Measurements from ENCODE around the gene GNA14. TPM values are rescaled to one million over a fixed set of nuclear protein-coding genes. Genes with fewer than 3 reads are reported as not detected.
"Not testable (repeated sequence)": the region's sequence is repeated elsewhere in the genome, so short reads cannot be mapped to it uniquely, and the experiment has no call there.

GNA14 gene
- total and polyA plus RNA-seq, 2 donors (not counting 1 experiment from before 2014, with no cell fraction given), result 0.50 to 0.52 TPM

GRCh38 chr9:77420641-77421040, 227.5 kb downstream of the GNA14 start:
- H3K79me2 ChIP-seq (ENCODE audit: control insufficient read depth, insufficient read depth, low read length), result no peaks in the 10 kb centered on the region
- no peak overlapping the region for H2AFZ ChIP-seq (ENCODE audit: low read length)
- no peak overlapping the region for H3K4me2 ChIP-seq (ENCODE audit: extremely low read depth, insufficient read depth, low read length)
- H3K4me1 ChIP-seq (ENCODE audit: control insufficient read depth, extremely low read depth, insufficient read depth, low read length), result peaks cover 4% of the 10 kb centered on the region
- no peak overlapping the region for H3K9ac ChIP-seq (ENCODE audit: insufficient read depth, low read length)
- H3K36me3 ChIP-seq (ENCODE audit: control insufficient read depth, insufficient read depth, low read length), result no peaks in the 10 kb centered on the region
- no peak overlapping the region for H3K4me3 ChIP-seq (replicated peaks in 1 of 4; ENCODE audit: control extremely low read depth in 1 of 4, insufficient read depth in 1 of 4, low read depth in 3 of 4, low read length in 4 of 4)
- no peaks in the 10 kb centered on the region for H4K20me1 ChIP-seq (ENCODE audit: control insufficient read depth, extremely low read depth, insufficient read depth, low read length)
- no peaks in the 10 kb centered on the region for H3K9me3 ChIP-seq (ENCODE audit: control insufficient read depth, insufficient read depth, low read depth, low read length)
- DNase-seq (ENCODE audit: low read depth in 2 of 2), result no peak
- no peaks in the 10 kb centered on the region for H3K27me3 ChIP-seq (ENCODE audit: control insufficient read depth, insufficient read depth, low read length)
- TF ChIP-seq EZH2 (IDR thresholded peaks at IDR 0.05; ENCODE audit: low read length, missing control alignments) (no peak), CTCF (conservative IDR thresholded peaks at IDR 0.05 in 1 of 2, IDR thresholded peaks at IDR 0.05 in 1 of 2; ENCODE audit: low read depth in 1 of 2, low read length in 2 of 2) (no peak)
- no peak overlapping the region for H3K27ac ChIP-seq (ENCODE audit: insufficient read depth, low read length)

- Histone ChIP-seq H3K27me3 (ENCODE audit: control insufficient read depth, insufficient read depth, low read length) (no peaks in the 10 kb centered on the region), H4K20me1 (ENCODE audit: control insufficient read depth, extremely low read depth, insufficient read depth, low read length) (no peaks in the 10 kb centered on the region), H3K9me3 (ENCODE audit: control insufficient read depth, insufficient read depth, low read depth, low read length) (no peaks in the 10 kb centered on the region), H3K27ac (ENCODE audit: insufficient read depth, low read length) (no peak overlapping the region), H3K4me3 (replicated peaks in 1 of 4; ENCODE audit: control extremely low read depth in 1 of 4, insufficient read depth in 1 of 4, low read depth in 3 of 4, low read length in 4 of 4) (no peak overlapping the region), H3K79me2 (ENCODE audit: control insufficient read depth, insufficient read depth, low read length) (no peaks in the 10 kb centered on the region), H3K4me1 (ENCODE audit: control insufficient read depth, extremely low read depth, insufficient read depth, low read length) (peaks cover 4% of the 10 kb centered on the region), H2AFZ (ENCODE audit: low read length) (no peak overlapping the region), H3K9ac (ENCODE audit: insufficient read depth, low read length) (no peak overlapping the region), H3K4me2 (ENCODE audit: extremely low read depth, insufficient read depth, low read length) (no peak overlapping the region), H3K36me3 (ENCODE audit: control insufficient read depth, insufficient read depth, low read length) (no peaks in the 10 kb centered on the region)
- DNase-seq (ENCODE audit: low read depth in 2 of 2), result peak in 1 of 2 donors; percentile 31
- TF ChIP-seq EZH2 (IDR thresholded peaks at IDR 0.05; ENCODE audit: low read length, missing control alignments), result no peak
- no peak for TF ChIP-seq CTCF (conservative IDR thresholded peaks at IDR 0.05 in 1 of 2, IDR thresholded peaks at IDR 0.05 in 1 of 2; ENCODE audit: low read depth in 1 of 2, low read length in 2 of 2)
These were observed 229.9 kb downstream of the GNA14 start for GRCh38 chr9:77418226-77418625.

GRCh38 chr9:77417566-77417965, 230.6 kb downstream of the GNA14 start:
- TF ChIP-seq EZH2 (IDR thresholded peaks at IDR 0.05; ENCODE audit: low read length, missing control alignments), result no peak
- TF ChIP-seq CTCF (conservative IDR thresholded peaks at IDR 0.05 in 1 of 2, IDR thresholded peaks at IDR 0.05 in 1 of 2; ENCODE audit: low read depth in 1 of 2, low read length in 2 of 2), result no peak
- Histone ChIP-seq H2AFZ (ENCODE audit: low read length) (no peak overlapping the region), H3K36me3 (ENCODE audit: control insufficient read depth, insufficient read depth, low read length) (no peaks in the 10 kb centered on the region)

GRCh38 chr9:77408521-77408920, 239.6 kb downstream of the GNA14 start:
- not testable (repeated sequence) for H3K4me2 ChIP-seq (ENCODE audit: extremely low read depth, insufficient read depth, low read length); DNase-seq (ENCODE audit: low read depth in 2 of 2); H3K27ac ChIP-seq (ENCODE audit: insufficient read depth, low read length); H4K20me1 ChIP-seq (ENCODE audit: control insufficient read depth, extremely low read depth, insufficient read depth, low read length); H3K4me3 ChIP-seq (replicated peaks in 1 of 4; ENCODE audit: control extremely low read depth in 1 of 4, insufficient read depth in 1 of 4, low read depth in 3 of 4, low read length in 4 of 4); H3K9me3 ChIP-seq (ENCODE audit: control insufficient read depth, insufficient read depth, low read depth, low read length); H3K9ac ChIP-seq (ENCODE audit: insufficient read depth, low read length); H2AFZ ChIP-seq (ENCODE audit: low read length); H3K4me1 ChIP-seq (ENCODE audit: control insufficient read depth, extremely low read depth, insufficient read depth, low read length); H3K36me3 ChIP-seq (ENCODE audit: control insufficient read depth, insufficient read depth, low read length); H3K79me2 ChIP-seq (ENCODE audit: control insufficient read depth, insufficient read depth, low read length); H3K27me3 ChIP-seq (ENCODE audit: control insufficient read depth, insufficient read depth, low read length)

More at GRCh38 chr9:77417566-77417965, 230.6 kb downstream of the GNA14 start:
- Histone ChIP-seq H3K9ac (ENCODE audit: insufficient read depth, low read length) (no peak overlapping the region), H3K4me2 (ENCODE audit: extremely low read depth, insufficient read depth, low read length) (no peak overlapping the region), H3K79me2 (ENCODE audit: control insufficient read depth, insufficient read depth, low read length) (no peaks in the 10 kb centered on the region), H3K9me3 (ENCODE audit: control insufficient read depth, insufficient read depth, low read depth, low read length) (no peaks in the 10 kb centered on the region), H3K4me3 (replicated peaks in 1 of 4; ENCODE audit: control extremely low read depth in 1 of 4, insufficient read depth in 1 of 4, low read depth in 3 of 4, low read length in 4 of 4) (no peak overlapping the region), H3K4me1 (ENCODE audit: control insufficient read depth, extremely low read depth, insufficient read depth, low read length) (peaks cover 4% of the 10 kb centered on the region), H4K20me1 (ENCODE audit: control insufficient read depth, extremely low read depth, insufficient read depth, low read length) (no peaks in the 10 kb centered on the region), H3K27me3 (ENCODE audit: control insufficient read depth, insufficient read depth, low read length) (no peaks in the 10 kb centered on the region), H3K27ac (ENCODE audit: insufficient read depth, low read length) (no peak overlapping the region)
- peak; percentile 51 to 94 for DNase-seq (ENCODE audit: low read depth in 2 of 2)

All from fibroblast of lung (primary cell).